ENCODE data around the gene HMCN2. TPM values are rescaled to one million over a fixed set of nuclear protein-coding genes. Genes with fewer than 3 reads are reported as not detected.

Gene HMCN2
- total RNA-seq, 2 experiments from 2014 or later: not detected

DNA sequence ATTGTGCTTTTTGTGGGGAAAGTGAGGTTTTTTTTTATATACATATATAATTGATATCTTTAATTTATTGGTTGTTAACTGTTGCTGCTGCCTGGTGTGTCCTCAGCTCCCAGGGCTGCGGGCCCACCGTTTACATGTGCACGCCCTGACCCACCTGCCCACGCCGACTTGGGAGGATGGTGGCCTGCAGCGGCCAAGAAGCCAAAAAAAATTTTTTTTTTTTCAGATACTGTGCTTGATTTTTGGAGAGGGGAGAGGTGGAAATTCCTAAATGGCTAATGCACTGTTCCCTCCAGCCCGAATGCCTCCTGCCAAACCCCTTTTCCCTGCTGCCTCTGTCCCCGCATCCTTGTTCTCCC, 32.0 kb upstream of the HMCN2 start:
- intact Hi-C loops (cut with micrococcal nuclease; ENCODE audit: unreplicated experiment): no loop called here
- TF ChIP-seq, protein P1, sequence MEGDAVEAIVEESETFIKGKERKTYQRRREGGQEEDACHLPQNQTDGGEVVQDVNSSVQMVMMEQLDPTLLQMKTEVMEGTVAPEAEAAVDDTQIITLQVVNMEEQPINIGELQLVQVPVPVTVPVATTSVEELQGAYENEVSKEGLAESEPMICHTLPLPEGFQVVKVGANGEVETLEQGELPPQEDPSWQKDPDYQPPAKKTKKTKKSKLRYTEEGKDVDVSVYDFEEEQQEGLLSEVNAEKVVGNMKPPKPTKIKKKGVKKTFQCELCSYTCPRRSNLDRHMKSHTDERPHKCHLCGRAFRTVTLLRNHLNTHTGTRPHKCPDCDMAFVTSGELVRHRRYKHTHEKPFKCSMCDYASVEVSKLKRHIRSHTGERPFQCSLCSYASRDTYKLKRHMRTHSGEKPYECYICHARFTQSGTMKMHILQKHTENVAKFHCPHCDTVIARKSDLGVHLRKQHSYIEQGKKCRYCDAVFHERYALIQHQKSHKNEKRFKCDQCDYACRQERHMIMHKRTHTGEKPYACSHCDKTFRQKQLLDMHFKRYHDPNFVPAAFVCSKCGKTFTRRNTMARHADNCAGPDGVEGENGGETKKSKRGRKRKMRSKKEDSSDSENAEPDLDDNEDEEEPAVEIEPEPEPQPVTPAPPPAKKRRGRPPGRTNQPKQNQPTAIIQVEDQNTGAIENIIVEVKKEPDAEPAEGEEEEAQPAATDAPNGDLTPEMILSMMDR (conservative IDR thresholded peaks at IDR 0.05; ENCODE audit: low read length): no peak
- TF ChIP-seq EZH2phosphoT487 (IDR thresholded peaks at IDR 0.05; ENCODE audit: borderline replicate concordance, low read depth, low read length): no peak
- no TSS peak for BruUV-seq (replicated peaks)
- ChIA-PET POLR2A (interaction anchor here (0.6 kb wide), 1 partner anchor 88 kb away, joined by 9 read pairs; no protein-coding TSS in a partner anchor), CTCF (ENCODE audit: unreplicated experiment) (no interaction called here)
- Histone ChIP-seq H3K4me2 (ENCODE audit: low read length) (no peak overlapping the region), H4K20me1 (ENCODE audit: insufficient read depth, low read length) (no peaks in the 10 kb centered on the region), H2AFZ (ENCODE audit: low read length) (no peak overlapping the region), H3K36me3 (ENCODE audit: insufficient read depth, low read length) (no peaks in the 10 kb centered on the region), H3K79me2 (ENCODE audit: insufficient read depth, low read depth, low read length) (no peaks in the 10 kb centered on the region), H3K27ac (ENCODE audit: low read depth, low read length, poor library complexity, severe bottlenecking) (no peak overlapping the region), H3K9me3 (ENCODE audit: low read length) (no peaks in the 10 kb centered on the region), H3K4me1 (ENCODE audit: insufficient read depth, low read length, poor library complexity, severe bottlenecking) (no peaks in the 10 kb centered on the region), H3K4me3 (ENCODE audit: low read depth, low read length, poor library complexity, severe bottlenecking) (no peak overlapping the region), H3K9me2 (ENCODE audit: insufficient read depth, low read length) (no peaks in the 10 kb centered on the region)
- no peak for DNase-seq (ENCODE audit: low spot score)

DNA sequence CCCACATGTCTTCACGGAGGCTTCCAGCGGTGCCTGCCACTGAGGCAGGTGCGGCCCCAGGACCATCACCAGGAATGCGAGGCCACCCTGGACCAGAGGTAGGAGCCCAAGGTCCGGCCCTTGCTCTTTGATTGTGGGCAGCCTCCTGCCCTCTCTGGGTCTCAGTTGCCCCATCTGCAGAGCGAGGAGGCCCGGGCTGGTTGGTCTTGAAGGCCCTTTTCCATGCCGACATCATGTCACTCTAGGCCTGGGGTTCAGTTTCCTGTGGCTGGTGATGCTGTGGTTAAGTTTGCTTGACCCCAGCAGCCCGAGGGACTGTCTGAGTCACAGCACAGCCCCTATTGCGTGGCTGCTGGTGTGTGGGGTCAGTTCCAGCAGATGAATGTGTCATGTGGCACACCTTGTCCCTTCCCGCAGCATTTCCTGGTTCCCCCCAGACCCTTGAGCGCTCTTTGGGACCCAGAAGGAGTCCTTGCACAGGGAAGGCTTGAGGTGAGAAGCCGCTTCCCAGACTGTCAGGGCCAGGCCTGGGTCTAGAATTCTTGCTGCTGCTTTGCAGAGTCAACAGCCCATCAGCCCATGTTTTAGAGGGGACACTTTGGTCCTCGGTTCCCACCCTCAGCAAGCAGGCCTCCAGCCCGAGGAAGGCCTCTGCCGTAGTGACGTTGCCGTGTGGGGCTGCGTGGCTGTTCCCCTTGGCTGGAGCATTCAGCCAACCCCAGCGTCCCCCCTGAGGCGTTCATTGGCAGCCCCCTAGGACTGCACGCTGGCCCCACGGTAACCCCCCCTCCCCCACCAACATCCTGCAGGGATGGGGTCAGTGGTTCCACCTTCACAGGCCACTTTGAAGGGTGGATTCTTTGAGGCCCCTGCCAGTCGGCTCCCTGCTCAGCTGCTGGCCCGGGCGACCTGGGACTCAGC, 31.0 kb upstream of the HMCN2 start:
- POLR2A ChIA-PET: interaction anchor here (0.6 kb wide), 1 partner anchor 89 kb away, joined by 9 read pairs; no protein-coding TSS in a partner anchor
- no peak overlapping the region for H3K27ac ChIP-seq (ENCODE audit: low read depth, low read length, poor library complexity, severe bottlenecking)
- H3K36me3 ChIP-seq (ENCODE audit: insufficient read depth, low read length): no peaks in the 10 kb centered on the region
- CTCF ChIA-PET (ENCODE audit: unreplicated experiment): no interaction called here
- no peak overlapping the region for H3K4me2 ChIP-seq (ENCODE audit: low read length)
- H3K9me3 ChIP-seq (ENCODE audit: low read length): no peaks in the 10 kb centered on the region
- H4K20me1 ChIP-seq (ENCODE audit: insufficient read depth, low read length): no peaks in the 10 kb centered on the region
- H3K4me3 ChIP-seq (ENCODE audit: low read depth, low read length, poor library complexity, severe bottlenecking): no peak overlapping the region
- no peak overlapping the region for H2AFZ ChIP-seq (ENCODE audit: low read length)
- TF ChIP-seq EZH2phosphoT487 (IDR thresholded peaks at IDR 0.05; ENCODE audit: borderline replicate concordance, low read depth, low read length): no peak
- TF ChIP-seq, protein P1 (conservative IDR thresholded peaks at IDR 0.05; ENCODE audit: low read length): no peak
- DNase-seq (ENCODE audit: low spot score): no peak
- intact Hi-C loops (cut with micrococcal nuclease; ENCODE audit: unreplicated experiment): no loop called here
- H3K79me2 ChIP-seq (ENCODE audit: insufficient read depth, low read depth, low read length): no peaks in the 10 kb centered on the region
- H3K4me1 ChIP-seq (ENCODE audit: insufficient read depth, low read length, poor library complexity, severe bottlenecking): peaks cover 4% of the 10 kb centered on the region
- BruUV-seq (replicated peaks): no TSS peak
- H3K9me2 ChIP-seq (ENCODE audit: insufficient read depth, low read length): no peaks in the 10 kb centered on the region

Measured in OCI-LY7 (cell line).